SH-SY5Y (cell line): Measurements from ENCODE around the gene DPY30.

ENCODE experiments used
- GATA2 ChIP-seq: IDR thresholded peaks from 2 replicates; pipeline ENCODE4 v1.6.1; 2011; ENCODE audit warnings: mild to moderate bottlenecking, low read depth, low read length
- GATA3 ChIP-seq: IDR thresholded peaks from 2 replicates; pipeline ENCODE4 v1.6.1; 2011; ENCODE audit warnings: low read depth, mild to moderate bottlenecking, low read length, moderate library complexity

DNA sequence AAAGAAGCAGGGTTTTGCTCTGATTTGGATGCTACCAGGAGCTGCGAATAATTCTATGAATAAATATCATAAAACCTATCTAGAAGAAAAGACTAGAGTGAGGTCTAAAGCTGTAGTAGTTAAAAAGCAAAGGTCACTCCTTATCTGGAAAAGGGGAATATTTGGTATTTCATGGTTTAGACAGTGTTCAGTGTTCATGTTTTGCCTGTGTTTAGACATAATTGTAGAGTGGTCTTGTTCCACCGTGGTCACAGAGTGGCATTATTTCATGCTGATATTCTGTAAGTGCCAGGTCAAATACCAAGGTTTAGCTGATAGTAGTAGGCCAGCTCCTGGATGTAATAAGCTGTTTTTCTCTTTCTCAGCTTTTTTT is 34.5 kb upstream of the DPY30 start:
- TF ChIP-seq GATA3 (no peak), GATA2 (no peak)
